ENCODE data around the gene AKR1C1. TPM values are rescaled to one million over a fixed set of nuclear protein-coding genes. Genes with fewer than 3 reads are reported as not detected.
A peak's percentile ranks its signal among the peaks of the same experiment; 100 is the strongest.
"Not testable (repeated sequence)": the region's sequence is repeated elsewhere in the genome, so short reads cannot be mapped to it uniquely, and the experiment has no call there.

The AKR1C1 gene
- total RNA-seq, 1 experiment from 2014 or later, result 5.2 TPM

- DNase-seq, H3K4me3 ChIP-seq, H3K9me3 ChIP-seq, H3K36me3 ChIP-seq, H3K27me3 ChIP-seq: not testable (repeated sequence)
Observed at GRCh38 chr10:5003127-5004029, 40.2 kb downstream of the AKR1C1 start, which contains the start of gene AKR1C2. Gene AKR1C2, minus strand, starts transcription at chr10:5003857. Its CDS starts 22 bp downstream, at chr10:5003835.

DNA sequence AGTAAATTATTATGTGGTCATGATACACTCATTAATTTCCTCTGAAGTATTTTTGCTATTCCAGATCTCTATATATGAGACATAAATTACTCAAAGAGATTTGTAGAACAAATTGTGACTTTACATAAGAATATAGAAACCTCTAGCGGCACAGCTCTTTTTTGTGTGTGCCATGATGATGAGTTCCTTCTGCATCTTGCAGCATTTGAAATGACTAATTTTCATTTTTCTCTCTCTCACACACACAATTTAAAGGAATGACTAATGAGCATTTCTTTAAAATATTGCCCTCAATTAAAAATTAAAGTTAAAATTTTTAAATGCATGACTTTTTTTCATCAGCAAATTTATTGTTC, 40.8 kb downstream of the AKR1C1 start:
- H3K4me3 ChIP-seq, result not testable (repeated sequence)

GRCh38 chr10:5004501-5004900, 41.3 kb downstream of the AKR1C1 start:
- not testable (repeated sequence) for H3K36me3 ChIP-seq, H3K9me3 ChIP-seq, DNase-seq, H3K4me3 ChIP-seq, H3K27me3 ChIP-seq

More for the DNA sequence above, 40.8 kb downstream of the AKR1C1 start:
- not testable (repeated sequence) for DNase-seq, H3K27me3 ChIP-seq, H3K36me3 ChIP-seq, H3K9me3 ChIP-seq

DNA sequence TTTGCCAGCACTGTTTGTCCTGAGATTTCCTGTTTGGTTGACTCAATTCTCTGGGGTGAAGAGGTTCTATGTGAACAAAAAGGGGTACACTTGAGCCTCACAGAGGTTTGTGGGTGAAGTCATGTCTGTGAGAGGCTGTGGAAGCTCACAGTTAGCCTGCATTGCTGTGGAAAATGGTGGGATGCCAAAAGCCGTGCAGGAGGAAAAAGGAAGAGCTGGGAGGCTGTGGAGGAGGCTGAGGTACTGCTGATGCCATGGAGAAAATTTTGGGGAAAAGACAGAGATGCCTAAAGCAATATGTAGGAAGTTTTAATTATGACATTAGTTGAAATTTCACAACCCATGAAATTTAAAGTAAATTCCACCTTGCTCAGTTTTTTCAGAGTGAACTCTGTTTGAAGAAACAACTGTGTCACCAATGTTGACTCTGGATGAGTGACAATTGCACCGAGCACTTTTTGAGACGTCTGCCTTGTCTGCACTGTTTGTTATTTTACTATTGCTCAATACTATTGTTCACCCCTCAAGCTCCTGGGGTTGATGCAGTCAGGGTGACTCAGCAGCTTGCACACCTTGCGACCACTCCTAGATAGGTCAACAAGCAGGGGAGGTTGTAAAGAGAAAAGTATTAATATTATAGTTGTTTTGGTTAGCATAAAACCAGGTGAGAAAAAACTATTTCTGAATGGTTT, 45.8 kb downstream of the AKR1C1 start:
- H3K4me3 ChIP-seq, H3K36me3 ChIP-seq, H3K9me3 ChIP-seq, H3K27me3 ChIP-seq, DNase-seq: not testable (repeated sequence)

- H3K27me3 ChIP-seq, H3K4me3 ChIP-seq, H3K9me3 ChIP-seq, H3K36me3 ChIP-seq, DNase-seq: not testable (repeated sequence)
Observed at GRCh38 chr10:5010043-5010442, 46.8 kb downstream of the AKR1C1 start.

DNA sequence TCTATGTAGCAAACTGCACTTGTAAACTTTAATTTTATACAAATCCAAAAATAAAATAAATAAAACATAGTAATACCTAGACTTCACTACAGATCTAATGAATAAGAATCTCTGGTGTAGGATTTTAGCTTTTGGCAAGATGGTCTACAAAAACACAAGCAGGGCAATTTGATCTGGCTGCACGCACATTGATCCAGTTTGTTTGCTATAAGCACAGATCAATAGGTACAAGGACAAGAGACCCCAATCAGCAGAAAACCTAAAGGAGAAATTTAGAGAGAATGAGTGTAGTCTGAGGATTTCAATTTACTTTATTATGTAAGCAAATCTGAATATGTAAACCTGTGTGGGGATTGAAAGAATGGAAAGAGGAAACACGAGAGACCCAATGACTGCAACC, 48.2 kb downstream of the AKR1C1 start:
- not testable (repeated sequence) for H3K4me3 ChIP-seq, H3K36me3 ChIP-seq, DNase-seq, H3K27me3 ChIP-seq, H3K9me3 ChIP-seq

DNA sequence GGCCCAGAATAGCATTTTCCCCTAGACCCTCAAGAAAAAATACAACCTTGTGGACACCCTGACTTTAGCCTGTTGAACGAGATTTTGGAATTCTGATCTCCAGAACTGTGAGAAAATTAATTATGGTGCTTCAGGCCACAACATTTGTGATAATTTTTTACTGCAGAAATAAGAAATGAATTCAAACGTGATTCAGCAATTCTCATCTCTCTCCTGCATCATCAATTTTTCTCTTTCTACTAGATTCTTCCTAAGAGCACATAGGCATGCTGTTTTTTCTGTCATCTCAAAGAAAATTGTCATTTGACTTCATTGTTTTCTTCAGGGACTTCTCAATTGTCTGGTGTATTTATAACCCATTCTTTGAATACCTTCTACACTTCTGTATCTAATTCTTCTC, 49.4 kb downstream of the AKR1C1 start:
- no peaks in the 10 kb centered on the region for H3K9me3 ChIP-seq
- DNase-seq, result no peak
- H3K4me3 ChIP-seq, result no peak overlapping the region
- no peaks in the 10 kb centered on the region for H3K27me3 ChIP-seq
- H3K36me3 ChIP-seq, result no peaks in the 10 kb centered on the region

DNA sequence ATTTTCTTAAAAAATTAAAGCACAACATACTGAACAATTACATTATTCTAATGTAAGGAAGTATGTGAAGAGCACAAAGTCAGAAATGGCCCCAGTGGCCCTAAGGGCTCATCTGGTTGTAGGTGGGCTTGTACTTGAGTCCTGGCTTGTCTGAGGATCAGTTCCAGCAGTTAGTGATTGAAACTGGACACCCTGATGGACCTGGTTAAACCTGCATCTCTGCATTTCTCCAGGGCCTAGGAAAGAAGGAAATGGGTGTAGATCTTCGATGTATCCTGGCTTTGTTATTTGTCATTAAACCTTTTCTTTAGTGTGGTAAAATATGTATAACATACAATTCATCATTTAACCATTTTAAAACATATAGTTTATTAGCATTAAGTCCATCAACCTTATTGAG, 50.2 kb downstream of the AKR1C1 start:
- no peak for DNase-seq
- no peaks in the 10 kb centered on the region for H3K9me3 ChIP-seq
- H3K4me3 ChIP-seq, result no peak overlapping the region
- no peaks in the 10 kb centered on the region for H3K36me3 ChIP-seq
- no peaks in the 10 kb centered on the region for H3K27me3 ChIP-seq

DNA sequence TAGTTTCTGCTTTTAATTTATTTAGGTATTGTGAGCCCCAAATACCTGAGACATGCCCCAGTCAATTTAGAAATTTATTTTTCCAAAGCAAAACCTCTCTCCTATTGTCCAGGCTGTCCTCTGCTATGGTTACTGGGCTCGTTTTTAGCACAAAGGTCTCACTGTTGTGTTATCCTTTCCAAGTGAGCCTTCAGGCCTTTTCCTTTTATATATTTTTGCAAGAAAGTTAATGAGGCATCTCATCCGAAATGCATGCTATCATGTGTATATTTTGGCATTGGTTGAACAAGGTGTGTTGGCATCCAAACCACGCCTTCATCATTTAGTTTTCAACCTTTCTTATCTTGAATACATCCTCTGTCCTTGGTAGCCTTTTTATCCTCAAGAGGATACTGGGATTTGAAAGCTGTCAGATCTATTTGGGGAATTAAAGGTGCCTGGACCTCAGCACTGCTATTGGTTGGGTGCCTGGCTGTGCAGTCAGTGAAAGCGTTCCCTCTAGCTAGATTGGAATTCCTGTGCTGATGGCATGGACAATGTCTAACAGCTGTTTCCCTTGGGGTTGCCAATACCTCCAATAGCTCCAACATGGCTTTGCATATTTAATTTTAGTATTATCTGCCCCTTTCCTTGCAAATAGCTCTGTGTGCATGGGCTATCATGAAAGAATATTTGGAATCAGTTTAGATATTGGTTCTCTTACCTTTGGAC, 51.1 kb downstream of the AKR1C1 start:
- DNase-seq, H3K27me3 ChIP-seq, H3K36me3 ChIP-seq, H3K9me3 ChIP-seq, H3K4me3 ChIP-seq: not testable (repeated sequence)

GRCh38 chr10:5014936-5015335, 51.7 kb downstream of the AKR1C1 start:
- no peak overlapping the region for H3K4me3 ChIP-seq
- no peaks in the 10 kb centered on the region for H3K9me3 ChIP-seq
- H3K27me3 ChIP-seq, result no peaks in the 10 kb centered on the region
- no peak for DNase-seq
- no peaks in the 10 kb centered on the region for H3K36me3 ChIP-seq

GRCh38 chr10:5018134-5018533, 54.9 kb downstream of the AKR1C1 start:
- H3K27me3 ChIP-seq, result no peaks in the 10 kb centered on the region
- no peaks in the 10 kb centered on the region for H3K36me3 ChIP-seq
- no peak overlapping the region for H3K4me3 ChIP-seq
- DNase-seq, result no peak
- H3K9me3 ChIP-seq, result no peaks in the 10 kb centered on the region

- not testable (repeated sequence) for H3K27me3 ChIP-seq
Observed at GRCh38 chr10:5018671-5019277, 55.6 kb downstream of the AKR1C1 start.

DNA sequence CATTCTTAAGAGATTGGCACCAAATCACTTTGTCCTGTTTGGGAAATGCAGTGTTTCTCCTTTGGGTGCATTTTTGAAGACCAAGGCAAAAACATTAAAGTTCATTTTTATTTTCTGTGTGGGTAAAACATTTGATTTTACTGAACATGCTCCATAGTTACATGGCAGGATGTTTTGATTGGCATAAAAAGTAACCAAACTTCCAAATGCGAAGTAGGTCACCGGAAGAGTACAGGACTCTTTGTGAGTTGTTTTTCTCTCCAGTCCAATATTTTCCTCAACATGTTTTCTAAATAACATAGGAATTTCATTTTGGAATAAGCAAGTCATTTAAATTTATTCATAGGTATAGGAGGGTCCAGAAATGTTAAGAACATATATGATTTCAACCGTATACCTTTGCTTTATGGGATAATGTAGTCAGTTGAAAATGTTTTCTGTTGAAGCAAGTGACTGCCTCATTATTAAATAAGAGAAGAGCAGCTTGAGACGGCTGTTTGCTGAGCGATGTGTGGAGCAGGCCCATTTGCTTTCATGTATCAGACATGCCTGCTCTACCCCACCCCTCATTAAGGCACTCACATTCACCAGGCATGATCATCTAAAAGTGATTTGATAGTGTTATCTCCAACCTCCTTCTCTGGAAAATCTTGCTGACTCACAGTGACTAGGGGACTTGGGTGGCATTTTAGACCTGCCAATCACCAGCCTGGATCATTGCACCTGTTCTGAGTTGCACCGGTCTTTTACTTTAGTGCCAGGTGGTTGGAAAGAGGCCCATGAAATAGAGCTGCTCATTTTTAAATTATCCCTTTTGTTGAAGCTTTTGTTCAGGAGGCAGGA, 56.8 kb downstream of the AKR1C1 start:
- H3K4me3 ChIP-seq, H3K9me3 ChIP-seq, H3K36me3 ChIP-seq, DNase-seq, H3K27me3 ChIP-seq: not testable (repeated sequence)

More at GRCh38 chr10:5018671-5019277, 55.6 kb downstream of the AKR1C1 start:
- not testable (repeated sequence) for H3K9me3 ChIP-seq, H3K4me3 ChIP-seq, H3K36me3 ChIP-seq
- peak; percentile 61 for DNase-seq

DNA sequence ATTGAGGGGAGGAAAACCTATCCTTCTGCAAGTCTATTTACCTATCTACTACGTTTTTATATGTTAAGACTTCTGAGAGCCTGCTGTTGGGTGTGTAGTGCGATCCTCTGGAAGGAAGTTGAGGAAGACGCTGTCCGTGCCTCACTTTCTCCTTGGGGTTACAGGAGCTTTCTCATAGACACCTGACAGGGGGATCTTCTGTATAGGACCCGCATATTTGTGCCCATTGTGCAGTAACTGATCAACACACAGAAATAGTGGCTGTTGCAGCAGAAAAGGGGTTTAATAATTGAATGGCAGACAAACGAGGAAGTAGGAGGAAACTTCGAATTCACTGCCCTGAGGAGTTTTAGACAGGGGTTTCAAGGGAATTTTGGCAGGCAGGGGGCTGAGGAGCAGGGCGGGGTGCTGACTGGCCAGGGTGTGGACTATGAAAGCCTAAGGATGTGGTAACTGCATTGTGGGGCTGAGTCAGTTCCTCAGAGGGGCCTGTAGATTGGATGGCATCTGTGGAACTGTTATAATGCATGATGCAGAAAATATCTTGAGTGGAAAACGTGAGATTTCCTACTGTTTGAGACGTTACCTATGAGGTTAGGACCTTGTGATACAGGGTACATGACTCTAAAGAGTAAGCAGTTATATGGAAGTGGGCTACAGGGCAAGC, 58.5 kb downstream of the AKR1C1 start:
- not testable (repeated sequence) for H3K9me3 ChIP-seq, H3K4me3 ChIP-seq, H3K27me3 ChIP-seq, H3K36me3 ChIP-seq
- DNase-seq, result peak; percentile 7

- Histone ChIP-seq H3K27me3 (no peaks in the 10 kb centered on the region), H3K36me3 (no peaks in the 10 kb centered on the region), H3K4me3 (no peak overlapping the region), H3K9me3 (no peaks in the 10 kb centered on the region)
- no peak for DNase-seq
Observed at GRCh38 chr10:5023177-5023805, 60.1 kb downstream of the AKR1C1 start.
